H1 (cell line): Measurements from ENCODE around the gene DHRS13. TPM values are rescaled to one million over a fixed set of nuclear protein-coding genes. Genes with fewer than 3 reads are reported as not detected.

Experiments
- CTCF ChIA-PET: fragments of 300-600 bp; sonication (Branson Sonifier 250); formaldehyde crosslinking; loops from one replicate; lab custom pipeline; 2021; ENCODE audit not compliant: partially characterized antibody; lab: Charles Lee
- POLR2A ChIA-PET: fragments of 300-600 bp; sonication (Branson Sonifier 250); formaldehyde crosslinking; loops from one replicate; lab custom pipeline; 2021; ENCODE audit warnings: inconsistent platforms; ENCODE audit not compliant: partially characterized antibody; lab: Charles Lee
- DNase-seq, 2 experiments: peaks; one replicate each; pipeline versions ENCODE4 v3.0.0 to v3.0.0-alpha.2; 2010 to 2022; ENCODE audit warnings: low spot score in 2 of 2, low read depth in 1 of 2, mixed read lengths in 1 of 2
- FAIRE-seq: peaks from 2 replicates; lab custom pipeline; 2011; peaks lifted over from hg19 to GRCh38; lab: Jason Lieb, UNC
- H2AFZ ChIP-seq: 2 replicates; pipeline ENCODE4 v1.8.1; 2012; ENCODE audit warnings: low read length, inconsistent platforms
- H2AK5ac ChIP-seq: 2 replicates; pipeline ENCODE4 v1.6.1; 2013; ENCODE audit warnings: low read depth, low read length
- H2BK120ac ChIP-seq: replicated peaks from 2 replicates; pipeline ENCODE3; 2013; ENCODE audit warnings: low read depth, low read length, inconsistent platforms
- H2BK12ac ChIP-seq: 2 replicates; pipeline ENCODE4 v1.6.1; 2013; ENCODE audit warnings: low read depth, low read length
- H2BK15ac ChIP-seq: 2 replicates; pipeline ENCODE4 v1.6.1; 2013; ENCODE audit warnings: low read length
- H2BK20ac ChIP-seq: 2 replicates; pipeline ENCODE4 v1.6.1; 2013; ENCODE audit warnings: low read length
- H2BK5ac ChIP-seq: 2 replicates; pipeline ENCODE4 v1.6.1; 2013; ENCODE audit warnings: low read depth, low read length
- H3K14ac ChIP-seq: 2 replicates; pipeline ENCODE4 v1.6.1; 2013; ENCODE audit warnings: inconsistent platforms; ENCODE audit not compliant: insufficient read length
- H3K18ac ChIP-seq: 2 replicates; pipeline ENCODE4 v1.6.1; 2013; ENCODE audit warnings: low read length; ENCODE audit errors: extremely low read depth
- H3K23ac ChIP-seq: 2 replicates; pipeline ENCODE4 v1.6.1; 2013; ENCODE audit warnings: inconsistent platforms; ENCODE audit not compliant: insufficient read length
- H3K23me2 ChIP-seq: 2 replicates; pipeline ENCODE4 v1.6.1; 2013; ENCODE audit warnings: low read depth, low read length
- H3K27ac ChIP-seq: 2 replicates; pipeline ENCODE4 v1.6.1; 2011; ENCODE audit warnings: low read depth, low read length, inconsistent platforms
- H3K27me3 ChIP-seq, 4 experiments: replicated peaks in 1 of 4; 1 replicate in 1 of 4; 2 replicates in 3 of 4; pipeline versions ENCODE4 v1.6.1 to v1.8.1; 2011 to 2013; ENCODE audit warnings: low read length in 3 of 4, mild to moderate bottlenecking in 3 of 4, inconsistent platforms in 2 of 4, mixed read lengths in 2 of 4, moderate library complexity in 1 of 4; ENCODE audit not compliant: control insufficient read depth in 3 of 4, insufficient read depth in 3 of 4; ENCODE audit errors: extremely low read depth in 1 of 4
- H3K36me3 ChIP-seq, 4 experiments: 2 replicates each; pipeline versions ENCODE4 v1.6.1 to v1.8.1; 2011 to 2013; ENCODE audit warnings: mild to moderate bottlenecking in 4 of 4, low read length in 3 of 4, moderate library complexity in 2 of 4, control low read depth in 1 of 4, inconsistent platforms in 1 of 4; ENCODE audit not compliant: insufficient read depth in 4 of 4, control insufficient read depth in 2 of 4
- H3K4ac ChIP-seq: replicated peaks from 2 replicates; pipeline ENCODE3; 2013; ENCODE audit warnings: low read length, low read depth, mixed read lengths, inconsistent platforms; ENCODE audit not compliant: insufficient read length
- H3K4me1 ChIP-seq, 4 experiments: replicated peaks in 1 of 4; 1 replicate in 1 of 4; 2 replicates in 3 of 4; pipeline versions ENCODE4 v1.6.1 to v1.8.1; 2011 to 2013; ENCODE audit warnings: low read length in 3 of 4, inconsistent platforms in 2 of 4, mixed read lengths in 1 of 4; ENCODE audit not compliant: insufficient read depth in 4 of 4, control insufficient read depth in 3 of 4
- H3K4me2 ChIP-seq, 2 experiments: 2 replicates each; pipeline versions ENCODE4 v1.6.1 to v1.8.1; 2011 to 2013; ENCODE audit warnings: low read depth in 2 of 2, low read length in 2 of 2, control low read depth in 1 of 2, inconsistent platforms in 1 of 2, mild to moderate bottlenecking in 1 of 2; ENCODE audit not compliant: insufficient read depth in 1 of 2
- H3K4me3 ChIP-seq, 4 experiments: fragments of 200-600, 300-600 bp in 1 of 4; sonication (generic), shearing (Covaris generic), sonication (Bioruptor Twin) in 1 of 4; 2 replicates each; pipeline versions ENCODE4 v1.5.1 to v1.8.1; 2011 to 2016; ENCODE audit warnings: low read length in 4 of 4, low read depth in 3 of 4, control low read depth in 2 of 4, inconsistent platforms in 2 of 4, mild to moderate bottlenecking in 2 of 4, mixed read lengths in 1 of 4, moderate library complexity in 1 of 4; ENCODE audit not compliant: insufficient read depth in 2 of 4; ENCODE audit errors: extremely low read depth in 1 of 4
- H3K56ac ChIP-seq: replicated peaks from 2 replicates; pipeline ENCODE3; 2013; ENCODE audit warnings: low read depth, mild to moderate bottlenecking, mixed read lengths, low read length, inconsistent platforms; ENCODE audit not compliant: insufficient read length
- H3K79me1 ChIP-seq: 2 replicates; pipeline ENCODE4 v1.6.1; 2013; ENCODE audit warnings: low read depth, low read length, control low read depth
- H3K79me2 ChIP-seq, 2 experiments: 2 replicates each; pipeline versions ENCODE4 v1.6.1 to v1.8.1; 2012 to 2013; ENCODE audit warnings: low read length in 2 of 2, mild to moderate bottlenecking in 2 of 2, inconsistent platforms in 1 of 2; ENCODE audit not compliant: insufficient read depth in 2 of 2, control insufficient read depth in 1 of 2
- H3K9ac ChIP-seq, 4 experiments: replicated peaks in 1 of 4; 1 replicate in 1 of 4; 2 replicates in 3 of 4; pipeline versions ENCODE4 v1.6.1 to v1.8.1; 2011 to 2013; ENCODE audit warnings: low read depth in 3 of 4, low read length in 3 of 4, control low read depth in 2 of 4, mild to moderate bottlenecking in 2 of 4, moderate library complexity in 2 of 4, inconsistent platforms in 1 of 4; ENCODE audit errors: extremely low read depth in 1 of 4
- H3K9me3 ChIP-seq, 2 experiments: 2 replicates each; pipeline versions ENCODE4 v1.6.1 to v1.8.1; 2012 to 2013; ENCODE audit warnings: mild to moderate bottlenecking in 2 of 2, moderate library complexity in 2 of 2, control low read depth in 1 of 2, inconsistent platforms in 1 of 2, low read depth in 1 of 2, low read length in 1 of 2, mixed read lengths in 1 of 2; ENCODE audit not compliant: insufficient read depth in 2 of 2
- H4K20me1 ChIP-seq, 2 experiments: replicated peaks in 1 of 2; 2 replicates each; pipeline versions ENCODE3 to v1.8.1; 2011 to 2013; ENCODE audit warnings: inconsistent platforms in 2 of 2, low read length in 2 of 2, mild to moderate bottlenecking in 1 of 2; ENCODE audit not compliant: insufficient read depth in 2 of 2, control insufficient read depth in 1 of 2
- H4K5ac ChIP-seq: 2 replicates; pipeline ENCODE4 v1.6.1; 2013; ENCODE audit warnings: low read length, low read depth, mixed read lengths, inconsistent platforms; ENCODE audit not compliant: insufficient read length
- H4K8ac ChIP-seq: 2 replicates; pipeline ENCODE4 v1.8.0; 2013; ENCODE audit warnings: mild to moderate bottlenecking, moderate library complexity, low read length, inconsistent platforms; ENCODE audit not compliant: insufficient read depth; ENCODE audit errors: extremely low read depth
- H4K91ac ChIP-seq: replicated peaks from 2 replicates; pipeline ENCODE3; 2013; ENCODE audit warnings: low read length, mixed read lengths, inconsistent platforms; ENCODE audit not compliant: insufficient read length
- ATF3 ChIP-seq: IDR thresholded peaks from 2 replicates; pipeline ENCODE4 v1.6.1; 2011; ENCODE audit warnings: low read depth, mild to moderate bottlenecking, low read length; ENCODE audit not compliant: insufficient read depth
- BCL11A ChIP-seq, 2 experiments: IDR thresholded peaks; one replicate each; pipeline ENCODE4 v1.6.1; 2011; ENCODE audit warnings: low read depth in 2 of 2, low read length in 2 of 2, mild to moderate bottlenecking in 2 of 2
- E2F6 ChIP-seq: IDR thresholded peaks from 2 replicates; pipeline ENCODE4 v1.6.1; 2012; ENCODE audit warnings: inconsistent platforms
- EZH2 ChIP-seq: fragments of 200-600 bp; sonication (generic); IDR thresholded peaks from 2 replicates; pipeline ENCODE4 v1.7.1; 2012; ENCODE audit warnings: low read depth, mild to moderate bottlenecking, moderate library complexity, low read length, inconsistent platforms; ENCODE audit not compliant: severe bottlenecking
- SP1 ChIP-seq: IDR thresholded peaks from 2 replicates; pipeline ENCODE4 v1.6.1; 2011; ENCODE audit warnings: low read depth, low read length
- TBP ChIP-seq: IDR thresholded peaks from 2 replicates; pipeline ENCODE4 v1.6.1; 2011; ENCODE audit warnings: low read depth, low read length, improper control_type of control experiment
- YY1 ChIP-seq: IDR thresholded peaks from 2 replicates; pipeline ENCODE4 v1.6.1; 2011; ENCODE audit warnings: low read depth, mild to moderate bottlenecking, low read length
- WGBS, 2 experiments: shearing (Covaris generic) in 1 of 2; methylation state at CpG; one replicate each; pipeline versions ENCODE4 v1.1.6 to v1.1.7; 2013 to 2015; ENCODE audit warnings: low lambda C conversion rate in 2 of 2, mixed read lengths in 2 of 2, inconsistent platforms in 1 of 2, low coverage in 1 of 2, missing lambda C conversion rate in 1 of 2; ENCODE audit not compliant: insufficient replicate concordance in 2 of 2, insufficient coverage in 1 of 2, insufficient read length in 1 of 2; ENCODE audit errors: extremely low coverage in 1 of 2, missing lambda C conversion rate in 1 of 2; 5-methylcytosine and 5-hydroxymethylcytosine counted together
- polyA plus RNA-seq, 7 experiments: library from polyadenylated mRNA; depleted of rRNA in 3 of 7; stranded (reverse) in 5 of 7; unstranded in 2 of 7; fragments of >200 nt in 5 of 7; fragments of 200-250 nt in 2 of 7; gene quantifications; 1 replicate in 5 of 7; 2 replicates in 1 of 7; 4 replicates in 1 of 7; pipeline versions ENCODE4 v1.2.1 to v1.2.3, GENCODE V29; 2011 to 2013; ENCODE audit warnings: missing spikeins in 2 of 7, mixed read lengths in 2 of 7
- total RNA-seq: library from RNA; stranded (reverse); fragmentation: NEBNext Ultra II Directional; extraction: Animal tissue kit (Norgen Biotek cat#: 25700); gene quantifications from 2 replicates; pipeline ENCODE4 v1.2.1, GENCODE V29; 2021

Gene DHRS13
- total and polyA plus RNA-seq, 2 of the 8 experiments (the other 6 are each of a cell fraction or from before 2014, with no cell fraction given) = 23.7 to 30.0 TPM

GRCh38 chr17:28875848-28876550 lies 26.9 kb downstream of the DHRS13 start:
- Histone ChIP-seq H3K9me3 (no peaks in the 10 kb centered on the region), H4K91ac (no peak overlapping the region), H4K8ac (no peak overlapping the region), H3K14ac (no peak overlapping the region), H2BK12ac (no peak overlapping the region), H3K4ac (no peak overlapping the region), H2AK5ac (no peak overlapping the region), H3K4me1 (no peaks in the 10 kb centered on the region; a peak in 2 of 7 replicates), H3K4me2 (no peak overlapping the region), H3K9ac (no peak overlapping the region), H3K23me2 (no peaks in the 10 kb centered on the region), H2BK120ac (no peak overlapping the region), H3K27me3 (peaks cover 0 to 4% (median 0%) of the 10 kb centered on the region in 4 experiments; a peak in 2 of 7 replicates), H4K20me1 (peaks cover 0 to 1% of the 10 kb centered on the region in 2 experiments), H3K56ac (no peak overlapping the region), H3K36me3 (peaks cover 5 to 15% (median 8%) of the 10 kb centered on the region in 4 experiments; a peak in 6 of 8 replicates), H3K18ac (no peak overlapping the region), H2BK20ac (no peak overlapping the region), H2BK15ac (no peak overlapping the region), H2BK5ac (no peak overlapping the region), H3K79me2 (no peaks in the 10 kb centered on the region), H3K27ac (no peak overlapping the region), H4K5ac (no peak overlapping the region), H3K23ac (no peak overlapping the region), H2AFZ (no peak overlapping the region), H3K79me1 (no peaks in the 10 kb centered on the region), H3K4me3 (no peak overlapping the region)
- CTCF ChIA-PET = interaction anchor here (1.0 to 1.8 kb wide), 2 partner anchors 27 to 114 kb away, joined by 3 to 8 read pairs; no protein-coding TSS in a partner anchor
- FAIRE-seq = no peak
- DNase-seq = no peak
- POLR2A ChIA-PET = interaction anchor here (0.6 to 1.2 kb wide), 3 partner anchors 8 to 151 kb away, joined by 3 read pairs; no protein-coding TSS in a partner anchor
- TF ChIP-seq E2F6 (no peak), ATF3 (no peak), YY1 (no peak), TBP (no peak), BCL11A (IDR thresholded peaks at IDR 0.05; ENCODE audit: low read depth in 2 of 2, low read length in 2 of 2) (no peak), EZH2 (no peak), SP1 (no peak)
- 56% methylated on average over 1 of the region's 1 CpG; no CpG with 5 or more reads in 1 of the 2 experiments for WGBS, 2 experiments
